NCI-H526 (cell line): ENCODE data around the gene EPS15.
"Not testable (repeated sequence)": the region's sequence is repeated elsewhere in the genome, so short reads cannot be mapped to it uniquely, and the experiment has no call there.

ENCODE experiments used
- DNase-seq, 2 experiments: peaks; one replicate each; lab custom pipeline; 2025; lab: John Stamatoyannopoulos, UW

Gene EPS15

DNA sequence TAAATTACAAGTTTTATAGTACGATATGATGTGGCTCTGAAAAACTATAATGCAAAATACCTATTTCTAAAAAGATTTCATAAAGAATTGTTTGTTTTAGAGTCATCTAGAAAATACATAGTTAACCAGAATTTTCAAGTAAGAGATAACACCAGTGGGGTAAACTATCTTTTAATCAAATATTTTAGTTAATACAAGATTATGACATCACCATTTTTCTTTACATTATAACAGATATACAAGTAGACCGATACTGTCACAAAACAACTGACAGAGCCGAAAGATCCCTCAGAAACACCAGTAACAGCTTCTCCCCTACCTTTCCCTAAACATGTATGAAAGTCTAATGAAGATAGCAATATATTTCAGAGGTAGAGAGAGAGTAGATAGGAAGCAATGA is 54.2 kb downstream of the EPS15 start:
- DNase-seq = no peak

DNA sequence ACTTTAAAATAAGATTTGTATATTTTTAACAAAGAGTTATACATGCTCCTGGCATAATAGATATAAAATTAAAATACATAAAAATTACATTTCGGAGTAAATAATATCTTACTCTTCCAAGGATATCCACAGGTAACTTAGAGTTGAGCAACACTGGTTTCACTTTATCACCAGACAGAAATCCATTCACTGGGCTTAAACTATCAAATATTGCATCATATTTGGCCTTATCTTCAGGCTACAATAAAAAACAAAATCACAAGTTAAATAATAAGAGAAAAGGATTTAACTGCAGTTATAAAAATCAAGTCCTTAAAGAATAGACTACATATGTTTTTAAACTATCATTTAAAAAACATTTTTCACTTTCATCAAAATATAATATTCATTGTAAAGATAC is 55.5 kb downstream of the EPS15 start:
- DNase-seq = no peak

DNA sequence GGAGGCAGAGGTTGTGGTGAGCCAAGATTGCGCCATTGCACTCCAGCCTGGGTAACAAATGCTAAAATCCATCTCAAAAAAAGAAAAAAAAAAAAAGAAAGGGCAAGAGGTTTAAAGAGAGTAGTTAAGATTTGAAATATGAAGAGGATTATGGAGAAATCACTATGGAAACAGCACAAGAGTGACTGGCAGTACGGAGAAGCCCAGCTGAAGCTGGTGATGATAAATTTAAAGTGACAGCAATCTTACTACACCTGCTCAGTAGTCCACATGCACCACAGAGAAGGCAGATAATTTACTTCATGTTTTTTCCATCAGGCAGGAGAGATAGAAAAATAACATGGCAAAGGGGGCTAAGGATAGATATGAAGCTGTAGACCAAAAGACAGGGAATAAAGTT is 56.8 kb downstream of the EPS15 start:
- not testable (repeated sequence) for DNase-seq

DNA sequence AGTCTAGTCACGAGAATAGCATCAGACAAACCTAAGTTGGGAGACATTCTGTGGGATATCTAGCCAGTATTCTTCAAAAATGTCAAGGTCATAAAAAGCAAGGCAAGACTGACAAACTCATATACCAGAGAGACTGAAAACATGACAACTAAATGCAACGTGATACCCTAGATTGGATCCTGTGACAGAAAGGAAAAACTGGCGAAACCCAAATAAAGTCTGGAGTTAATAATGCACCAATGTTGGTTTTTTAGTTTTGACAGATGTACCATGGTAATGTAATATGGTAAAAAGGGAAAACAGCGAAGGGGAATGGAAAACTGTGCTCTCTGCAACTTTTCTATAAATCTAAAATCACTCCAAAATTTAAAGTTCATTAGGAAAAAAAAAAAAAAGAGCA is 64.5 kb downstream of the EPS15 start:
- DNase-seq = no peak

DNA sequence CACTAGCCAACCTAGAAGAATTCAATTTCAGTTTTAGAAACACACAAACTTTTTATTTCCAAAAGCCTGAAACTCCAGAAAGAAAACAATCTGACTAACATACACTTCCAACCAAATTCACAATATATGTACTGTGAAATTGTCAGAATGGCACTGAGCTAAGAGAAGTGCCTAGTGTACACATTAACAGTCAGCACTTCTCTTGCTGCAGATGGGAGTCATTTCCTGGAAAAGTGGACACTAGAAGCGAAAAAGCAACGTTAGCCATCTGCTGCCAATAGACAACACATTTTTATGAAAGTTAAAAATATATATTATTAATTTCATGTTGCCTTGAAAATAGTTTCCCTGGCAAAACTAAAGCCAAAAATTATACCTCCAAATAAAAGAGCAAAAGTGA is 66.1 kb downstream of the EPS15 start:
- no peak for DNase-seq

DNA sequence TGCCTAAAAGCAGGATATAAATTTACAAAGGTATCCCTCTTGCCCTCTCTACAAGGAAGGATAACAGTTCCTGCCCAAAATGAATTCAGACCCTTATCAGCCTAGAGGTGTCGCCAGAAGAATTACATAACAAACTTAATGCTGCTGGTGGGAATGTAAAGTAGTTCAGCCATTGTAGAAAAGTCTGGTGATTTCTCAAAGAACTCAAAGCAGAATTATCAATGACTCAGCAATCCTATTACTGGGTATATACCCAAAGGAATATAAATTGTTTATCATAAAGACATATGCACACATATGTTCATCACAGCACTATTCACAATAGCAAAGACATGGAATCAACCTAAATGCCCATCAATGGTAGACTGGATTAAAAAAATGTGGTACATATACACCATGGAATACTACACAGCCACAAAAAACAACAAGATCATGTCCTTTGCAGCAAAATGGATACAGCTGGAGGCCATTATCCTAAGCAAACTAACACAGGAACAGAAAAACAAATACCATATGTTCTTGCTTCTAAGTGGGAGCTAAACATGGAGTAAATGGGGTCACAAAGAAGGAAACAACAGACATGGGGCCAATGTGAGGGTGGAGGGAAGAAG is 70.1 kb downstream of the EPS15 start:
- not testable (repeated sequence) for DNase-seq

DNA sequence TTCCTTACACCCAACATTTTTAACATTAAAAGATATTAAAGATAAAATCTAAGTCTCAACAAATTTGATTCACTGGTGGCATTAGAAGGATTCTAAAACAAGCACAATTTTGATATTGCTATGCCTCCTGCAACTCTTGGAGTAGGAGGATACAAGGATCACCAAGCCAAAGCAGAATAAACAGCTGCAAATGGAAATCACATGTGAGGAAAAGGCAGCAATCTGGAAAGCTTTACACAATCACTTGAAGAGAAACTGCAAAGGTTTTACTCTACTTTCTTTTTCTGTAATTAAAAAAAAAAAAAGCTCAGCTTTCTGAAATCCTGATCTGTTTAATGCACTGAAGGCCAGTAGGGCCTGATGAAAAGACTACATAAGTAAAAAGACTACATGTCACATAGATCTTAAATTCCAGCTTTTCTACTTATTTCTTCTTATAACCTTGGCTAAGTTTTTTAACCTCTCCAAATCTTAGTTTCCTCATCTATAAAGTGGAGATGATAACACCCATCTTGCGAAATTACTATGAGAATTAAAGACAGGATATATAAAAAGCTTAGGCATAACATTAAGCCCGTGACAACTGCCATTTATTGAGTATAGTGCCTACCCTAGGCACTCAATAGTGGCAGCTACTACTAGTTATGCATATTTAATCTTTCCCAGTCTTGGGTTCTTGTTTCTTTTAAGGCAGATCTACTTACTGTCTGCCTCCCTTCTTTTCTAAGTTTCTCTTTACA is 73.5 kb downstream of the EPS15 start:
- DNase-seq = no peak

DNA sequence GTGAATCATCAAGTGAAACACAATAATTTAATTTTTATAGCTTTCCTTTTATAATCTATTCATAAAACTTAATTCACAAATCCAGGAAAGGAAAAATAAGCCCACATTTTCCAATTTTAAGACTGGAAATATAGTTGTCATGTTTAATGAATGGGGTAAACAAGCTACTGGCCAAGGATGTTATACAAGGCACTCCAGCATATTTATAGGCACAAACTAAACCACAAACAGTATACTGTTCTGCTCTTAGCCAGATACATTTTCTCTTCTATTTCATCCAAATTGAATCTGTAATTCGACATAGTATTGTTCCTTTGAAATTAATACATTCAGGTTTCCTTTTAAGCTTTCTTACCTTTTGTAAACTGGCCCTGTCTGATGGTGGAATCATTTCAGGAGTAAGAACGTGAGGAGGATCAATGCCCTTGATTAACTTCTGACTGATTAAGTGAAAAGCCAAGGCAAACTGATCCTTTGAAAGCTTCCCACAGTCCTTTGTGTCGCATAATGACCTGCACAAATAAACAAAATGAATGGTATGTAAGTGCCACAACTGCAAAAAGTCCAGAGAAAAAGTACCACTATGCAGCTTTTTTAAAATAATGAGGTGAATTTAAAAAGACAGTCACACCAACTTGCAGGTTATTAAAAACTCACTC is 74.4 kb downstream of the EPS15 start:
- no peak for DNase-seq

DNA sequence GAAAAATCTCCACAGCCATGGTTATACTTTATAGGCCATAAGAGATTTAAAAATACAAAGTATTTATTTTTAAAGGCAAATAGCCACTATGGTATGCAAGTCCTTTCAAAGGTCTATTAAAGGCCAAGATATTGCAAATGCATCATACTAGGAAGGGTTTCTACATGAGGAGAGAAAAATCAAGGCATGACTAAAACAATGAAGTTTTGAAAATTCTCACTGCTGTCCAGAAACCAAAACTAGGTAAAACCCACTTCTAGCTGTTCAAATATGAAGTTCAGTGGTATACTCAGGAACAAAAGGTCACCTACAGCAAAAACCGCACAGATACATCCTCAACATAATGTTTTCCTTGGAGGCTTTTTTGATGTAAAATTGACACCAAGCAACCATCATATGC is 75.0 kb downstream of the EPS15 start:
- no peak for DNase-seq

DNA sequence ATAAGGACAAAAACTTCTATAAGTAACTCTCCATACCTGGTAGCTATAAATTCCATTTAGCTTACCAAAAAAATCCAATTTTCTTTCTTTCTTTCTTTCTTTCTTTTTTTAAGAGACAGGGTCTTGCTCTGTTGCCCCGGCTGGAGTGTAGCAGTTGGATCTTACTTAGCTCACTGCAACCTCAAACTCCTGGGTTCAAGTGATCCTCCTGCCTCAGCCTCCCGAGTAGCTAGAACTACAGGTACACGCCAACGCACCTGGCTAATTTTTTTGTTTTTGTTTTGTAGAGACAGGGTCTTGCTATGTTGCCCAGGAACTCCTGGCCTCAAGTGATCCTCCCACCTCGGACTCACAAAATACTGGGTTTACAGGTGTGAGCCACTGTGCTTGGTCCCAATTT is 75.5 kb downstream of the EPS15 start:
- no peak for DNase-seq

DNA sequence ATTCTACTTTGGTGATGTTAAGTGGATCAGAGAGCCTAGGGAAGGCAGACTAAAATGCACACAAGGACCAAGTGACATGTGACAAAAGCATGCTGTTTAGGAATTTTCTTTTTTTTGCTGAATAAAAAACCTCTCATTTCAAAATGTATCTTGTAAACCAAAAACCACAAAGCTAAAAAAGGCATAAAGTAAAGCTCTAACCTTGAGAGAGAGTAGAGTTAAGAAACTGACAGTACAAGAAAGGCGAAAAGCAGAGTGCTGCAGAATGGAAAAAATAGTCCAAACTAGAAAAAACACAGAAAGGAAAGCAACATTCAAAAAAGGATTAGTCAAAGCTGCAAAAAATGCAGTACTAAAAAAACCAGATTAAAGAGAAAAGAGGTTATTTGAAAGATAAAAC is 76.5 kb downstream of the EPS15 start:
- DNase-seq = no peak

DNA sequence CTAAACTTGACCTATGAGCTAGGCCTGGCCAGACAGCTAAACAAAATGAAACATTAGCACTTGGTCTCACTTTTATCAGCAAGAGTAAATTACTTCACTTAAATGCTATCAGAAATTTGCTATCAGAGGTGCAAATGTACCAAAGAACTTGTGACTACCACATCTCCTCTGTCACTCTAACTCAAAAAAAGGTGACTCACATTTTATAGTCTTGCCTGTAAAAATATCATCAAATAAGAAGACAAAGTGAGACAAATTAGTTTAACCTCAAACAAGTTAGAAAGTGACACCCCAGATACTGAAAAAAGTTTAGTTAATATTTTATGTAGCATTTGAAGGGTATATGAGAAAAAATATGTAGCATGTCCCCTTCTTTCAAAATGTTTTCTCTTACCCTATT is 76.9 kb downstream of the EPS15 start:
- DNase-seq = no peak

DNA sequence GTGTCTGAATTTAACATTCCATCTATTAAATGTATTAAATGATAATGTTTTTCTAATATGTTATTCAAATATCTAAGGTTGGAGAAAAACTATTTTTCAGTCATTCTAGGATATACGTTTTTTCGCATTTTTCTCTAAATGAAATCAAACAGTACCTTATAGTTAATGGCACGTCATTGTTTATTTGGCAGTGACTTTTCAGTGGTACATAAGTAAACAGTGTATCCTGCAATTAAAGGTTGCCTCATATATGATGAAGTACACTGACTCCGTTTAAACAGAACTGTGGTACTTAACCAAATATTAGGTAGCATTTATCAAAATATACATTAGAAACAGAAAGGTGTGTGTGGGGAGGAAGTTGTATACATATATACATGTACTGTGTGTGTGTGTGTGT is 79.2 kb downstream of the EPS15 start:
- DNase-seq = no peak

DNA sequence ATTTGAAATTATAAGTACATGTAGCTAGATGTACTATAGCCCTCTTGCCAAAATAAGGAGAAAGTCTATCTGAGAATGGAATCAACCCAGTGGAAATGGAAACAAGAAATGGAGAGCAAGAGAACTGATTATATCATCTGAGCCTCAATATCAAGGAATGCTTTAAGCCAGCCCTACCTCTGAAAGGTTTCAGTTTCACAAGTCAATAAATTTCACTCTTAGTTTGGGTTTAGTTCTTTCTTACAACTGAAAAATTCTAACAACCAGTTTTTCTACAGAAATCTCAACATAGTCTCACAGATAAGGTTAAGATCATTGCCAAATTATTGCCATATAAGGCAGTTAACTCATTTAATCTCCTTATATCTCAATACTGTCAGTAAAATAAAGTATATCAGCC is 80.0 kb downstream of the EPS15 start:
- no peak for DNase-seq

DNA sequence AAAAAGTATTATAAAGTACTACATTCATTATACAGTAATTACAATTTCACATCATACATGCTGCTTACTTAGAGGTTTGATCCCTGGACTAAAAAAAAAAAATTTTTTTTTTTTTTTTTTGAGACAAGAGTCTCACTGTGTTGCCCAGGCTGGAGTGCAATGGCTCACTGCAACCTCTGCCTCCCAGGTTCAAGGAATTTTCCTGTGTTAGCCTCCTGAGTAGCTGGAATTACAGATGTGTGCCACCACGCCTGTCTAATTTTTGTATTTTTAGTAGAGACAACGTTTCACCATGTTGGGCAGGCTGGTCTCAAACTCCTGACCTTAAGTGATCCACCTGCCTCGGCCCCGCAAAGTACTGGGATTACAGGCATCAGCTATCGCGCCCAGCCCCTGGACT is 81.7 kb downstream of the EPS15 start:
- DNase-seq = not testable (repeated sequence)

DNA sequence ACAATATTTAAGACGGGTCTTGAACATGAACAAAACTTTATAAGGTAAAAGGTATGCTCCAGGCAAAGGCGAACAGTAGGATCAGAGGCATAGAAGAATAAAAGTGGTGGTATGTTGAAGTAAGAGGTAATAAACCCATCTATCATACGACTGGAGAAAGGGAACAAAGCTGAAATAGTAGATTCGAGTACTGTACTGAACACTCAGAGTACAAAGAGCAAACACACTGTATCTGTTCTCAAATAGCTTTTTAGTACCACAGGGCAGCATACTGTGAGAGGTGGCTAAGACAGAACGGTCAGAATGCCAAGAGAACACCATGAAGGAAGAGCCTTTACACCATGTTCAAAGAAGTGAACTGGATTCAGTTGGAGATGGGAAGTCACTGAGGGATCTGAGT is 83.2 kb downstream of the EPS15 start:
- DNase-seq = no peak

DNA sequence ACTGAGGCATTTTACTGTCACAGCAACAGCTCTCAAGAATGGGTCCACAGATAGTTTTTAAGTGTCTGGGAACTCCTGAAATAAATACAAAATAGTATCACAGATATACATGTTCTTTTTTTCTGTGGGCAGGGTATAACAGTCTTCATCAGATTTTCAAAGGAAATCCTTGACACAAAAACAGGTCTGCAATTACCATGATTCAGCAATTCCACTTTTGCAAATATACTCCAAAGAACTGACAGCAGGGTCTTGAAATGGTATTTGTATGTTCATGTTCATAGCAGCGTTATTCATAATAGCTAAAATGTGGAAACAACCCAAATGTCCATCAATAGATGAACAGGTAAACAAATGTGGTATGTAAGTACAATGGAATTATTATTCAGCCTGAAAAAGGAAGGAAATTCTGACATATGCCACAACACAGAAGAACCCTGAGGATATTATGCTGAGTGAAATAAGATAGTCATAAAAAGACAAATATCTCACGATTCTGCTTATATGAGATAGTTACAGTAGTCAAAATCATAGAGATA is 85.0 kb downstream of the EPS15 start:
- no peak for DNase-seq

DNA sequence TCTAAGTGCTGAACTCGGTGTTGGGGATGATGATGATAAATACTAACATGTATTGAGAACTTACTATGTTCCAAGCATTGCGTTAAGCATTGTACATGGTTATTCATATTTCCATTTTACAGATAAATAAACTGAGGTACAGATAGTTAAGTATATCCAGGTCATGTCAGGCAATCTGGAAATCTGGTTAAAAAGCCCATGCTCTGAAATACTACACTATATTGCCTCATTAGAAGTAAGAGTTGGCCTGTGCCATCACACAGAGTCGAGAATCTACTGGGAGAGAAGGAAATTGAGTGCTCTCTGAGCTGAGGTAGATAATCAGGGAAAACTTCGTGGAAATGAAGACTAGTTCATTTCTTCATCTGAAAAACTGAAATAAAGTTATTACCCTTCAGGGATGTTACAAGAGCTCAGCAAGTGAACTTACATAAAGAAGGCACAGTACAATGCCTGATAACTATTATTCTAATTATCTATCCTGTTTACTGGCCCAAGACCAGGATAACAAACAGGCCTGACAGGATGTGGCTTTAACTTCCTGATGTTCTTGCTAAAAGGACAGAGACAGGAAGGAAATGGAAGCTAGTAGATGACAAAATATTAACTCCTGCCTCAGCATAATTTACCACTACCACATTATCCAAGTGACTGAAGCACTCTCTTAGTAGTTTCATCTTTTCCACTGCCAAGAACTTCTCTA is 85.6 kb downstream of the EPS15 start:
- no peak for DNase-seq

DNA sequence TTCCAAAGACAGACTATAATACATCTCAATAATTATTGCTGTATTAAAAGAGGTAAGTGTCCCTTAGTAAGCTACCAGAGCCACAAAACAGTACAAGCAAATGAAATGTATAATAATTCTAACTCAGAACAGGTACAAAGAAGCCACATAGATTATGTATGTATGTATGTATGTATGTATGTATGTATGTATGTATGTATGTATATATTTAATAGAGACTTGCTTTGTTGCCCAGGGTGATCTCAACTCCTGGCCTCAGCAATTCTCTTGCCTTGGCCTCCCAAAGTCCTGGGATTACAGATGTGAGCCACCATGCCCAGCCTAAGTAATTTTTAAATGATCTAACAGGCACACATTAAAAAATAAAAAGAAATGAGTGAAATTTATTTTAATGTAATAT is 86.9 kb downstream of the EPS15 start:
- no peak for DNase-seq

DNA sequence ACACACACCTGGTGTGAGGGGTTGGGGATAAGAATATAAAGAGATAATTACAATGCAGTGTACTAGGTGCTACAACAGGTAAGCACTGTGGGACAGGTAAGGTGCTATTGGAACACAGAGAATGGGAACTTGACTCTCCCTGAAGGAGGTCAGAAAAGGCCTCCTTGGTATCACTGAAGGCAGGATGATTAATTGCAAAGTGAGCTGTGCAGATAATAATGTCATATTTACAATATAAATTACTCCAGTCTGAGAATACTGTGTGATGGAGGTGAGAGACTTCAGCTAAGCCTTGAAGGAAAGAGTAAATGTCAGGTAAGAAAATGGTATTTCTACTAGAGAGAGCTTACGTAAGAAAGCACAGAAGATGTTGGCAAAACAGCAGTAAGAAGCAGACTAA is 91.6 kb downstream of the EPS15 start:
- no peak for DNase-seq

DNA sequence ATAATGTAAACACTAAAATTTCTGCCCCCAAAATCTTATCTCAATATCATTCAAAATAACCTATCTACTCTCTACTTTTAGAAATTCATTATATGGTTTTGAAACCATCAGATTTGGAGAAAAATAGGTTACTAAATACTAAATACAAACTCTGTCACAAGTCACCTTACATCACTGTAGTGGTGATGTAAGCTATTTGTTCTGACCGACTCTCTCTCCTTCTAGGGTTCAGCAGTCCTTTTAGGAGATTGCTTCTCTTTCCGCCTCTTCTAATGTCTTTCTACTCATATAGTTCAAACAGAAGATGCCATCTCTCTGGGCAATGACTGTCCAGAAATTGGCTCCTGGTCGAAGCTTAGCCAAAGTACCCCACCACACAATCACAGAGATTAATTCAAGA is 93.1 kb downstream of the EPS15 start:
- DNase-seq = no peak

DNA sequence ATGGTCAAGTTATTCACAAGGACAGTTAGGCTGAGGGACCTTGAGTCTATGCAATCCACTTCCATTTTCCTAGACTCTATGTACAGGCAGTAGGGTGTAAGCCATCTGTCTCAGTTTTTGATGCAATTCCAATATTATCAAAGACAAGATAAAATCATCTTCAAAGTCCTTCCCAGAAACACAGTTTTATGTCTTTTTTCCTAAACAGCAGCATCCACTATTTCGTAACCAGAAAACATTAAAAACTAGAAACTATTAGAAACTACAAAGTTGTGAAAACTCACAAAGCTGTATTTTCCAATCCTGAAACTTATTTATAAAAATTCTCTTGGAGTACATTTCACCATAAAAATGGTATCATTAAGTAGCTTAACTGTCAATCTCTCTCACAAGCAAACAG is 93.8 kb downstream of the EPS15 start:
- DNase-seq = no peak
